ENCODE measurements around the gene THADA.

The THADA gene

DNA sequence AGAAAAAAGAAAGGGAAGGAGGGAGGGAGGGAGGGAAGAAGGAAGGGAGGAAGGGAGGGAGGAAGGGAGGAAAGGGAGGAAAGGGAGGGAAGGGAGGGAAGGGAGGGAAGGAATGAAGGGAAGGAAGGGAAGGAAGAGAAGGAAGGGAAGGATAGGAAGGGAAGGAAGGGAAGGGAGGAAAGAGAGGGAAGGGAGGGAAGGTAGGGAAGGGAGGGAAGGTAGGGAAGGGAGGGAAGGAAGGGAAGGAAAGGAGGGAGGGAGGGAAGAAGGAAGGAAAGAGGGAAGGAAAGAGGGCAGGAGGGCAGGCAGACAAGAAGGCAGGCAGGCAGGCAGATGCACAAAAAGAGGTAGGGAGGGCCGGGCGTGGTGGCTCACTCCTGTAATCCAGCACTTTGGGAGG is 74.9 kb downstream of the THADA start:
- no peak for DNase-seq (ENCODE audit: low read depth)
- H3K4me3 ChIP-seq (ENCODE audit: control insufficient read depth, low read depth, low read length): no peak overlapping the region
- TF ChIP-seq, protein P1, sequence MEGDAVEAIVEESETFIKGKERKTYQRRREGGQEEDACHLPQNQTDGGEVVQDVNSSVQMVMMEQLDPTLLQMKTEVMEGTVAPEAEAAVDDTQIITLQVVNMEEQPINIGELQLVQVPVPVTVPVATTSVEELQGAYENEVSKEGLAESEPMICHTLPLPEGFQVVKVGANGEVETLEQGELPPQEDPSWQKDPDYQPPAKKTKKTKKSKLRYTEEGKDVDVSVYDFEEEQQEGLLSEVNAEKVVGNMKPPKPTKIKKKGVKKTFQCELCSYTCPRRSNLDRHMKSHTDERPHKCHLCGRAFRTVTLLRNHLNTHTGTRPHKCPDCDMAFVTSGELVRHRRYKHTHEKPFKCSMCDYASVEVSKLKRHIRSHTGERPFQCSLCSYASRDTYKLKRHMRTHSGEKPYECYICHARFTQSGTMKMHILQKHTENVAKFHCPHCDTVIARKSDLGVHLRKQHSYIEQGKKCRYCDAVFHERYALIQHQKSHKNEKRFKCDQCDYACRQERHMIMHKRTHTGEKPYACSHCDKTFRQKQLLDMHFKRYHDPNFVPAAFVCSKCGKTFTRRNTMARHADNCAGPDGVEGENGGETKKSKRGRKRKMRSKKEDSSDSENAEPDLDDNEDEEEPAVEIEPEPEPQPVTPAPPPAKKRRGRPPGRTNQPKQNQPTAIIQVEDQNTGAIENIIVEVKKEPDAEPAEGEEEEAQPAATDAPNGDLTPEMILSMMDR (IDR thresholded peaks at IDR 0.05; ENCODE audit: control insufficient read depth, insufficient read depth, low read depth, low read length, missing control alignments): no peak

GRCh38 chr2:43519643-43520221 is 76.1 kb downstream of the THADA start:
- DNase-seq (ENCODE audit: low read depth): peak; percentile 91
- TF ChIP-seq, protein P1 (IDR thresholded peaks at IDR 0.05; ENCODE audit: control insufficient read depth, insufficient read depth, low read depth, low read length, missing control alignments): no peak
- no peak overlapping the region for H3K4me3 ChIP-seq (ENCODE audit: control insufficient read depth, low read depth, low read length)

GRCh38 chr2:43518718-43519117 is 77.1 kb downstream of the THADA start:
- no peak overlapping the region for H3K4me3 ChIP-seq (ENCODE audit: control insufficient read depth, low read depth, low read length)
- TF ChIP-seq, protein P1 (IDR thresholded peaks at IDR 0.05; ENCODE audit: control insufficient read depth, insufficient read depth, low read depth, low read length, missing control alignments): no peak
- no peak for DNase-seq (ENCODE audit: low read depth)

GRCh38 chr2:43518181-43518580 is 77.7 kb downstream of the THADA start:
- TF ChIP-seq, protein P1 (IDR thresholded peaks at IDR 0.05; ENCODE audit: control insufficient read depth, insufficient read depth, low read depth, low read length, missing control alignments): no peak
- DNase-seq (ENCODE audit: low read depth): no peak
- no peak overlapping the region for H3K4me3 ChIP-seq (ENCODE audit: control insufficient read depth, low read depth, low read length)

- H3K4me3 ChIP-seq (ENCODE audit: control insufficient read depth, low read depth, low read length): no peak overlapping the region
- DNase-seq (ENCODE audit: low read depth): no peak
- TF ChIP-seq, protein P1 (IDR thresholded peaks at IDR 0.05; ENCODE audit: control insufficient read depth, insufficient read depth, low read depth, low read length, missing control alignments): no peak
Observed at GRCh38 chr2:43515807-43516497, 79.9 kb downstream of the THADA start.

- H3K4me3 ChIP-seq (ENCODE audit: control insufficient read depth, low read depth, low read length): no peak overlapping the region
- DNase-seq (ENCODE audit: low read depth): no peak
- TF ChIP-seq, protein P1 (IDR thresholded peaks at IDR 0.05; ENCODE audit: control insufficient read depth, insufficient read depth, low read depth, low read length, missing control alignments): no peak
Observed at GRCh38 chr2:43515248-43515647, 80.6 kb downstream of the THADA start.

All from AG09309 (cell line).